ENCODE measurements around the gene NDUFA5.

NDUFA5 gene

DNA sequence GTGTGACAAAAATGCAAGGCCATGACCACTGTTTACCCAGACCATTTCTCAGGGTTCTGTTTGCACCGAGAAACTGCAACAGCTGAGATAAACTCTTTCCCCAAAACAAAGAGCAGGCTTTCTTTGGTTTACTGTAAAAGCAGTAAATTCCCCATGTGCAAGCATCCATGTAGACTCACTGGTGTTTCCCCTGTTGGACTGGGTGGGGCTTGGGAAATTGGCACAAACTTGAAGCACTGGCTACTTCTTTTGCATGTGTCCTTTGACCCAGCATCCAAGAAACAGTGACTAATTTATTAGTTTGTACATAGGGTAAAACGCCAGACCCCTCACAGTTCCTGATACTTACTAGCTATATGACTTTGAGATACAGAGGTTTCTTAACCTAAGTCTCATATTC lies 35.6 kb downstream of the NDUFA5 start:
- no peak overlapping the region for H3K4me3 ChIP-seq (replicated peaks in 1 of 2; ENCODE audit: low read depth in 2 of 2, low read length in 2 of 2)
- TF ChIP-seq, protein P1, sequence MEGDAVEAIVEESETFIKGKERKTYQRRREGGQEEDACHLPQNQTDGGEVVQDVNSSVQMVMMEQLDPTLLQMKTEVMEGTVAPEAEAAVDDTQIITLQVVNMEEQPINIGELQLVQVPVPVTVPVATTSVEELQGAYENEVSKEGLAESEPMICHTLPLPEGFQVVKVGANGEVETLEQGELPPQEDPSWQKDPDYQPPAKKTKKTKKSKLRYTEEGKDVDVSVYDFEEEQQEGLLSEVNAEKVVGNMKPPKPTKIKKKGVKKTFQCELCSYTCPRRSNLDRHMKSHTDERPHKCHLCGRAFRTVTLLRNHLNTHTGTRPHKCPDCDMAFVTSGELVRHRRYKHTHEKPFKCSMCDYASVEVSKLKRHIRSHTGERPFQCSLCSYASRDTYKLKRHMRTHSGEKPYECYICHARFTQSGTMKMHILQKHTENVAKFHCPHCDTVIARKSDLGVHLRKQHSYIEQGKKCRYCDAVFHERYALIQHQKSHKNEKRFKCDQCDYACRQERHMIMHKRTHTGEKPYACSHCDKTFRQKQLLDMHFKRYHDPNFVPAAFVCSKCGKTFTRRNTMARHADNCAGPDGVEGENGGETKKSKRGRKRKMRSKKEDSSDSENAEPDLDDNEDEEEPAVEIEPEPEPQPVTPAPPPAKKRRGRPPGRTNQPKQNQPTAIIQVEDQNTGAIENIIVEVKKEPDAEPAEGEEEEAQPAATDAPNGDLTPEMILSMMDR (IDR thresholded peaks at IDR 0.05; ENCODE audit: low read depth, low read length): no peak
- DNase-seq (ENCODE audit: low read depth in 2 of 2): no peak

- TF ChIP-seq, protein P1 (IDR thresholded peaks at IDR 0.05; ENCODE audit: low read depth, low read length): no peak
- no peak for DNase-seq (ENCODE audit: low read depth in 2 of 2)
- H3K4me3 ChIP-seq (replicated peaks in 1 of 2; ENCODE audit: low read depth in 2 of 2, low read length in 2 of 2): no peak overlapping the region
Measured at GRCh38 chr7:123505221-123505620, 52.4 kb downstream of the NDUFA5 start.

DNA sequence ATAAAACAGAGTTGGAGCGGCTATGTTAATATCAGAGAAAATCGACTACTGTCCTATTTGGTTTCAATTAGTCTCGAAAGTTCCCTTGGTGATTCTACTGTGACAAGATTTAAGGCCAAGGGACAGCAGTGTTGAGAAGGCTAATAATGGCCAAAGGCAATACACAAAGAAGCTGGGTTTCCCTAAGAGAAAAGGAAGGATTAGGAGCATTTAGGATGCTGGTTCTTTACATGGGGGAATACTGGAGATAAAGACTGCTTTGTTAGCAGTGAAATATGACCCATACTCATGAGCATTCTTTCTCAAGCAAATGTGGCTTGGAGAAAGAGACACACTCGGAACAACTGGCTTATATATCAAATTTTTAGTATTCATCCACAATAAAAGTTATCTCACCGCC lies 55.4 kb downstream of the NDUFA5 start:
- no peak overlapping the region for H3K4me3 ChIP-seq (replicated peaks in 1 of 2; ENCODE audit: low read depth in 2 of 2, low read length in 2 of 2)
- DNase-seq (ENCODE audit: low read depth in 2 of 2): no peak
- TF ChIP-seq, protein P1 (IDR thresholded peaks at IDR 0.05; ENCODE audit: low read depth, low read length): no peak

DNA sequence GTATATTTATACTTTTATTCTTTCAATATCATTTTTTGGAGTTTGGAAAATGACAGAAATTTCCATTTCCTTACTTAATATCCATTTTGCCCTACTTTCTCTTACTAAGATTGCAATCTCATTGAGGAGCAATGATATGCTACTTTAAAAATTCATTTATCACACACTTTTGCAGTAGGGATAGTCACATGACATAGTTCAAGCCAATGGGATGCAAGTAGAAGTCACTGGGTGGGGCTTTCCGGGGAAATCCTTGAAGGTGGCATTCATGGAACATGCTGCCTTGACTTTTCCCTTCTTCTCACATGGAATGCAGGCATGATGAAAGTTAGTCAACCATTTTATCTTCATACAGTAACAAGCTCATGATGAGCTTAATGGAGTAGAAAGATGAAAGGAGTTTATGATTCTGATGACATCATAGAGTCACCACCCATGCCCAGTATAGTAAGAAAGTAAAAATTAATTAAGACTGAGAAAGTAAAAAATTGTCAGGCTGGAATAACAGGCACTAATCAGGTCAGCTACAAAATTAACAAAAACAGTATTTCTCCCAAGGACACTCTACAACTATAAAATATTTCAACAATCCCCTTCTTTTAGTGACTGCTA lies 56.6 kb downstream of the NDUFA5 start:
- no peak for DNase-seq (ENCODE audit: low read depth in 2 of 2)
- H3K4me3 ChIP-seq (replicated peaks in 1 of 2; ENCODE audit: low read depth in 2 of 2, low read length in 2 of 2): no peak overlapping the region
- TF ChIP-seq, protein P1 (IDR thresholded peaks at IDR 0.05; ENCODE audit: low read depth, low read length): no peak

DNA sequence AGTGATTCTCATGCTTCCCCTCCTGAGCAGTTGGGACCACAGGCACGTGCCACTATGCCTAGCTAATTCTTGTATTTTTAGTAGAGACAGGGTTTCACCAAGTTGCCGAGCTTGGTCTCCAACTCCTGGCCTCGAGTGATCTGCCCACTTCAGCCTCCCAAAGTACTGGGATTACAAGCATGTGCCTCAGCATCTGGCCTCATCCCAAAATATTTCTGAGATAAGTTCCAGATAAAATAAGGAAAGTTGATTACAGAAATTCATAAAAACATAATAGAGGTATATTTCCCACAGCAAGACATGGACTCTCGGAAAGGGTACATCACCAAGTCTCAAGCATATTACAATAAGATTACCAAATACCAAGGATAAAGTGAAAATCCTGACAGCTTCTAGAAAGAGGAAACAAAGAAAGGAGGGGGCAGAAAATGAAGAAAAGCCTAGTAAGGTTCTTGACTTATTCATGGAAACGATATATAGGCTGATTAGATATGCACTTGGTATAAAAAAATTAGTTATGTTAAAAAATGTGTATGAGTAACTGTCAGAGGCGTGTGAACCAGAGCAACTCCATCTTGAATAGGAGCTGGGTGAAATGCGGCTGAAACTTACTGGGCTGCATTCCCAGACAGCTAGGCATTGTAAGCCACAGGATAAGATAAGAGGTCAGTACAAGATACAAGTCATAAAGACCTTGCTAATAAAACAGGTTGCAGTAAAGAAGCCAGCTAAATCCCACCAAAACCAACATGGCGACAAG lies 58.2 kb downstream of the NDUFA5 start:
- TF ChIP-seq, protein P1 (IDR thresholded peaks at IDR 0.05; ENCODE audit: low read depth, low read length): no peak
- DNase-seq (ENCODE audit: low read depth in 2 of 2): peak in 1 of 2 donors; percentile 23
- H3K4me3 ChIP-seq (replicated peaks in 1 of 2; ENCODE audit: low read depth in 2 of 2, low read length in 2 of 2): no peak overlapping the region

- no peak overlapping the region for H3K4me3 ChIP-seq (replicated peaks in 1 of 2; ENCODE audit: low read depth in 2 of 2, low read length in 2 of 2)
- DNase-seq (ENCODE audit: low read depth in 2 of 2): no peak
- TF ChIP-seq, protein P1 (IDR thresholded peaks at IDR 0.05; ENCODE audit: low read depth, low read length): no peak
Measured at GRCh38 chr7:123498601-123499000, 59.0 kb downstream of the NDUFA5 start.

Data from cardiac fibroblast (primary cell).